Measurements from ENCODE around the gene PCBP3.

- TF ChIP-seq CTCF (optimal IDR thresholded peaks at IDR 0.05 in 1 of 3, IDR thresholded peaks at IDR 0.05 in 1 of 3, conservative IDR thresholded peaks at IDR 0.05 in 1 of 3; ENCODE audit: extremely low read depth in 1 of 3, insufficient read depth in 2 of 3, low read length in 3 of 3) (no peak), EZH2 (IDR thresholded peaks at IDR 0.05; ENCODE audit: low read length) (no peak)
Observed at GRCh38 chr21:45794027-45794426, 150.5 kb downstream of the PCBP3 start.
